ENCODE data around the gene CYFIP2.

Gene CYFIP2

GRCh38 chr5:157259699-157260098, 6.2 kb upstream of the CYFIP2 start:
- no peak for DNase-seq

DNA sequence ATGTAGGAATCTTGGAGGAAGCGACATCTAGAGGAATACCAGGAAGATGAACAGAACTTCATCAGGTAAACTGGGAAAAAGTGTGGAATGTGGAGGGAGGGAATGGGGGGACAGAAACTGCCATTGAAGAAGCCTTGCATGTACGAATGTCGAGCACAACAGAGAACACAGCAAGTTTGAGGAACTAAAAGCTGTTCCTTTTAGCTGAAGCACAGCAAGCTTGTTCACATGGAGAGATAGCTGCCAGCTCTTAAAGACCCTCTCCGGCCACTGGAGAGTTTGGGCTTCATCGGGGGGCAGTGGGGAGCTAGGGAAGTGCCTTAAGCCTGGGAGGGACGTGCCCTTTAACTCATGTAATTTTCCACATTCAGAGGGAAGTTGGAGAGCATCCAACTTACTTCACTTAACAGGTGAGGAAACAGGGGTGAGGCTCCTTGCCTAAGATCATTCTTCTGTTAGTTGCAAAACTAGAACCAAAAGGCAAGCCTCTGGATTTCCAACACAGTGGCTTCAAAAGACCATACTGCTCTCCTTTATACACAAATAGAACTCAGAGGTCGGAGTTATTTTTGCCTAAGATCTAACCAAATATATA, 2.3 kb upstream of the CYFIP2 start:
- DNase-seq, result no peak

- DNase-seq, result peak in 1 of 2 experiments; percentile 4
These were observed 524 bp downstream of the CYFIP2 start for GRCh38 chr5:157266286-157267007.

DNA sequence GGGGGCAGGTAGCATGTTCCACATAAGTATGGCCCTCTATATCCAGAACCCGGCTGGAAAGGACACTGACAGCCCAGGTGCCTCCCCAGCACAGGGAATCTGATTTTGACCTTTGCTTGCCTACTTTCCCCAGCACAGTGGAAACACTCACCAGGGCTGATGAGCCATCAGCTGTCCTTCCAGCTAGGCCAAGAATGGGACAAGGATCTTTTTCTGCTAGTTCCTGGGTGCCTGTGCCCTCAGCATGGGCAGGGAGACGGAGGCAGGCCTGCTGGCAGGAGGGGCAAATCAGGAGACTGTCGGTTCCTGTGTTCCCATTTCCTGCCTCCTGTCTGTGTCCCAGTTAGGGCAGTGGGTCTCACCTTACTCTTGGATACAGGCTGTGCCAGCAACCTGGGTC, 1.1 kb downstream of the CYFIP2 start:
- DNase-seq, result no peak

GRCh38 chr5:157267761-157268480, 2.0 kb downstream of the CYFIP2 start:
- peak; percentile 5 to 31 for DNase-seq

- DNase-seq, result no peak
These were observed 3.3 kb downstream of the CYFIP2 start for GRCh38 chr5:157269165-157269671.

DNA sequence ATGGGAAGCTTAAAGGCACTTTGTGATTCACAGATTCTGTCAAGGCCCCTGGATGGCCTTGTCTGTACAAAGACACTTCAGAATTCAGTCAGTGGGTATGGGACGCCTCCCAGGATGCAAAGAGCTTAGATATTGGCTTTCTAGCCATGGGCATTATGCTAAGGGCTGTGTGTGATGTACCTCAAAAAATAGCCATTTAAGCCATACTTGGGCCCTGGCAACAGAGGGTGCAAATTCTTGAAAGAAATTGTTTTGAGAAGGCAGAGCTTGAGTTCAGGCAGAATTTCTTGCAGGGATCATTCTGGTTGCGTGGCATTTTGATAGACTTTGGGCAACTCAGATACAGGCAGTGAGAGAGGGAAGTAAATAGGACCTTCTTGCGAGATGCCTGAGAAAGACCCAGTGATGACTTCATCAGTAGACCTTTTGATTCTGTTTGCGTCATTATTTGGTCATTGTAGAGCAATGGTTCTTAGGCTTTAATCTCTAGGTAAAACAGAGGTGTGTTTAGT, 3.9 kb downstream of the CYFIP2 start:
- DNase-seq, result no peak

- no peak for DNase-seq
These were observed 4.8 kb downstream of the CYFIP2 start for GRCh38 chr5:157270771-157271170.

- DNase-seq, result no peak
These were observed 5.9 kb downstream of the CYFIP2 start for GRCh38 chr5:157271740-157272271.

- no peak for DNase-seq
These were observed 7.2 kb downstream of the CYFIP2 start for GRCh38 chr5:157273131-157273556.

- DNase-seq, result no peak
These were observed 9.5 kb downstream of the CYFIP2 start for GRCh38 chr5:157275403-157275802.

GRCh38 chr5:157278319-157279037, 12.6 kb downstream of the CYFIP2 start:
- DNase-seq, result no peak

DNA sequence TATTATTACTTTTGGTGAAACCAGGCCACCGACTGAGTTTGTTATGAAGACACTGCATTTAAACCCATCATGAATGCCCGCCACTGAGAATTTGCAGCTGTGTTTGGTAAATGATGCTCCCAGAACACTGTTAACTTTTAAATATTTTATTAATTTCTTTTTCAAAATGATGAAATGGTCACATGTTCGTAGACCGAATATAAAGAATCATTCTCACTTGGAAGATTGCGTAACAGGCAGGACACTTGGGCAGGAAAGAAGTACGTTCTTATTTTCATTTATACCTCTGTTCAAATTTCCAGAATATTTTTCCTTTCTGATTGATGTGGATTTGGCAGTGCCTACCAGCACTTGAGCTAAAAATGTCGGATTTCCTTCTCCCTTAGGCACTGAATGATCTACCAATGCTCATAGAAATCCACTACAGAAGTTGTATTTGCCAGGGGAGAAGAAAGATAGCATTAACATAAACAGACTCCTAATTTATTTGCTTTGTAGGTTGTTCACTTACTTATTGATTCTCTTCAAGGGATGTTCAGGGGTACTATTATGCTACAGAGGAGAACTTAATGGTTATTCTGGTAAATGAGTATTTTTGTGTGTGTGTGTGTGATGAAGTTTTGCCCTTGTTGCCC, 13.8 kb downstream of the CYFIP2 start:
- DNase-seq, result no peak

- no peak for DNase-seq
These were observed 15.0 kb downstream of the CYFIP2 start for GRCh38 chr5:157280927-157281326.

- DNase-seq, result no peak
These were observed 16.2 kb downstream of the CYFIP2 start for GRCh38 chr5:157282150-157282549.

DNA sequence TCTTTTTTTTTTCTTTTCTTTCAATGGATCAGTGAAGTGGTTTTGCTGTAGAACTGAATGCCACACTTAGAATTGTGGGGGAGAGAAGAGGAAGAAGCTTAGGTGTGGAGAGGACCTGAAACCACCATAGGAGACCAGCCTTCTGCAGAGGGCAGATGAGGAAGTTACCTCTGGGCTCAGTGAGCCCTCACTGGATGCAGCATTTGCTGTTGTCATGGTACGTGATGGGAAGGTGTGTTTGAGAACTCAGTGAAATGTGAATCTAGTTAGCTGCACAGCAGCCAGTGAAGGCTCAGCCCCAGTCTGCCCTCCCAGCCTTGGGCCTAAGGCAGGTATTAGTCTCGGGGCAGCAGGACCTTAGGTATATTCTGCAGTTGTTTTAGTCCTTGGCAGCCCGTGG, 17.5 kb downstream of the CYFIP2 start:
- DNase-seq, result no peak

DNA sequence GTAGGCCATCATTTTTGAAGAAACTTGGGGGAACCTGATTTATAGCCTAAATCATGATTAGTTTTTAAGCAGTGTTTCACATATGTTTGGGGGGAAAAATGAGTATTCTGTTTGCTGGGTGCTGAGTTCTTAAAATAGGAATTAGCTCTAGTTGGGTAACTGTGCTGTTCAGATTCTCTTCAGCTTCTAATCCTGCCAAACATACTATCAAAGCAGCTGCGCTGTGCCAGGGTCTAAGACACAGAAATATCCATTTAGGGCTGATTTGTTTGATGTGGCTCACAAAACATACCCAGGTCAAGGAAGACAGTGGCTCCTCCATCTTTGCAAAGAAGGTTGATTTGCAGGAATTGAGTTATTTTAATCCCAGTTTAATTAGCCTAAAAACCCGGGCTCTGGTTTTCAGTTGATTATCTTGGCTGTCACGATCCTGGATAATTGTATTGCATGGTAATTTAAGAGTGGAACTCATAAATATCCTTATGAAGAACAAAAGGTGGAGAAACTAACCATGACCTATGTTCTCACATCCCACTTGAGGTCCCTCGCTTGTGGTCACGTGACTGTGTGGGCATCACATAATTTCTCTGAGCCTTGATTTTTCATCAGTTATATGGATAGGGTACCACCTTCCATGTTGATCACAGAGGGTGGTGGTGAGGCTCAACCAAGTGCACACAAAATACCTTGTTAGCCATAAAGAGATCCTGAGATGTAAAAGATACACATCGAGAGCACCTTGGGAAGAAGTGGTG, 18.7 kb downstream of the CYFIP2 start:
- no peak for DNase-seq

DNA sequence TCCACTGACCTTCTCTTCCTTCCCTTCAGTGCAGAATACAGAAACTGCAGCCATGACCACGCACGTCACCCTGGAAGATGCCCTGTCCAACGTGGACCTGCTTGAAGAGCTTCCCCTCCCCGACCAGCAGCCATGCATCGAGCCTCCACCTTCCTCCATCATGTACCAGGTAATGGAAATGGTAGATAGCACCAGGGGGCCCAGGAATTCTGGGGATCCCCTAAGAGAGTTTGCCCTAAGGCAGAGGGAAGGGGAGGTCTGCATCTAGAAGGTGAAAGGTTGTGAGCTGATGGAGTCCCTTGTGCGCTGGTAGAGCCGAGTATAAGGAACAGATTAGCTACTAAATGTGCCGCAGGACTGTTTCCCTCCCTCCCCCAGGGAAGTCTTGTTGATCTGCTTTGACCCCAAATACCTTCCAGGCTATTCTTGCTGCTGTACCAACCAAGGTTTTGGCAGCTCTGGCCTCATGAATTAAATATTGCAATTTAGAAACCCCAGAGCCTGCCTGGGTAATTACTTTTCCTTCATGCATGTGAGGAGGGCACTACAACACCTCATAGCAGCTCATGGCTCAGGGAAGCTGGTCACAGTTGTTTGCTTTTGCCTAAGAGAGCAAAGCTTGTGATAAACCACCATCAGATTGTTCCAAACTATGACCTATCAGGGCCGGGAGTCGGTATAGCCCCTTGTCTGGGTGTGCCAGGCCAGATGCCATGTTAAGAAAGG, 19.6 kb downstream of the CYFIP2 start:
- no peak for DNase-seq

- DNase-seq, result no peak
These were observed 20.9 kb downstream of the CYFIP2 start for GRCh38 chr5:157286761-157287211.

DNA sequence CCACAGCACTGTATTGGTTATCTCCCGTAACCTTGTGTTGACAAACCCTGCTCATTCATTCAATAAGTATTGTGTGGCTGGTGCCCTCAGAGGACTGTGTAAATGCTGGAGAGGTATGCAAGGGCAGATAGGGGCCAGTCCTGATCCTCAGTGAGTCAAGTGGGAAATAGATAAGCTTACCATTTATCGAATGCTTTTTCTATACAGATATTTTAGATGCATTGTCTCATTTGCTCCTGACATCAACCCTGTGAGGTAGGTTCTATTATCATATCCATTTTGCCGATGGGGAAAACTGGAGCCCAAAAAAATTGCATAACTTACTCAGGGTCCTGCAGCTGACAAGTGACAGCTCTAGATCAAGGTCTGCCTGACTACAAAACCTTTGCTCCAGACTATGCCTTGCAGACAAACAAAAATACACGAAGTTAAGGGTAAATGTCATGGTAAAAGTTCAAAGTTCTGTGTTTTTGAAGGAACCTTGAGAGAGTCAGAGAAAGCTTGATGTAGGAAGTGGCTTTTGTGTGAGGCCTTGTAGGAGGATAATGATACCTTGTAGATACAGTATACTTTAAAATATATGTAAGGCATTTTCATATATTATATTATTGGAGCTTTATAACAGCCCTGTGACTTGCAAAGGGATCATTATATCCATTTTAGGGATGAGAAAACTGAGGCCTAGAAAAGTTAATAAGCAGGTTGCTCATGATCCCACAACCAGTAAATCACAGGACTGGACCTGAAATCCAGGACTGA, 22.7 kb downstream of the CYFIP2 start:
- no peak for DNase-seq
